NCI-H1092 treated with DMSO at 0.1 percent for 48 hours (cell line): ENCODE data around the gene DNAH12.
"Not testable (repeated sequence)": the region's sequence is repeated elsewhere in the genome, so short reads cannot be mapped to it uniquely, and the experiment has no call there.

Experiments used
- DNase-seq: peaks from one replicate; lab custom pipeline; 2025; lab: John Stamatoyannopoulos, UW

Gene DNAH12

DNA sequence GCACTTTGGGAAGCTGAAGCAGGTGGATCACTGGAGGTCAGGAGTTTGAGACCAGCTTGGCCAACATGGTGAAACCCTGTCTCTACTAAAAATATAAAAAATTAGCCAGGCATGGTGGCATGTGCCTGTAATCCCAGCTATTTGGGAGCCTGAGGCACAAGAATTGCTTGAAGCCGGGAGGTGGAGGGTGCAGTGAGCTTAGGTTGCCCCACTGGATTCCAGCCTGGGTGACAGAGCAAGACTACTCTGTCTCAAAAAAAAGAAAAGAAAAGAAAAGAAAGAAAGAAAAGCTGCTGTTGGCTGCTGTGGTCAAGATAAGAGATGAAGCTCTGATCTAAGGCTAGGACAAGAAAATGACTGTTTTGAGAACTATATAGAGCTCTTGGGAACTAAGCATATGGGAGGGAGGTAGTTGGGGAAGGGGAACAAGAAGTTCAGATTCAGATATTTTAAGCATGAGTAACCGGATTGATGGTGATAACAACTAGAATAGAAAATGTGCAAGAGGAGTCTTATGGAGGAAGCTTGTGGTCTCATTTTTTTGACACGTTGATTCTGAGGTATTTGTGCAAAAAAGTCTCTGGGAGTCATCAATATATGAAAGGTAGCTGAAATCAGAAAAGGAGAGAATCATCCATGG lies 25.7 kb downstream of the DNAH12 start:
- DNase-seq = no peak

DNA sequence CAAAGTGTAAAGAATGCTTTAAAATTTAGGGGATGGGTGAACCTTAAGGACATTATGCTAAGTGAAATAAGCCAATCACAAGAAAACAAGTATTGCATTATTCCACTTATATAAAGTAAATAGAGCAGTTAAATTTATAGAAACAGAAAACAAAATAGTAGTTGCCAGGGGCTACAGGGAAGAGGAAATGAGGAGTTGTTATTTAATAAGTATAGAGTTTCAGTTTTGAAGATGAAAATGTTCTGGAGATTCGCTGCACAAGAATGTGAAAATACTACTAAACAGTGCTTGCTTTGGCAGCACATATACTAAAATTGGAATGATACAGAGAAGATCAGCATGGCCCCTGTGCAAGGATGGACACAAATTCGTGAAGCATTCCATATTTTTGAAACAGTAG lies 32.0 kb downstream of the DNAH12 start:
- no peak for DNase-seq

DNA sequence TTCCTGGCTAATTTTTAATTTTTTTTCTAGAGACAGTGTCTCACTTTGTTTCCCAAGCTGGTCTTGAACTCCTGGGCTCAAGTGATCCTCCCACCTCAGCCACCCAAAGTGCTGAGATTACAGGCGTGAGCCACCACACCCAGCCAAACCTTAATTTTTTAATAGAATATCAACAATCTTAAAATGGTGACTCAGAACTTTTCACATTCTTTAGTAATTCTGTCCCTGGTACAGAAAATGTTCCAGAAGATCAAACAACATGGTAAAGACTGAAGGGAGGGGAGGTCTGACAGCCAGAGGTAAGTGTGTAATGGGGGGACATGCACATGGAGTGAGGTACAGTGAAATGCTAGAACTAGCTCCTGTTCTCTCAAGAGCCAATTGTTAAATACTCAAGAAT lies 38.2 kb downstream of the DNAH12 start:
- DNase-seq = no peak

DNA sequence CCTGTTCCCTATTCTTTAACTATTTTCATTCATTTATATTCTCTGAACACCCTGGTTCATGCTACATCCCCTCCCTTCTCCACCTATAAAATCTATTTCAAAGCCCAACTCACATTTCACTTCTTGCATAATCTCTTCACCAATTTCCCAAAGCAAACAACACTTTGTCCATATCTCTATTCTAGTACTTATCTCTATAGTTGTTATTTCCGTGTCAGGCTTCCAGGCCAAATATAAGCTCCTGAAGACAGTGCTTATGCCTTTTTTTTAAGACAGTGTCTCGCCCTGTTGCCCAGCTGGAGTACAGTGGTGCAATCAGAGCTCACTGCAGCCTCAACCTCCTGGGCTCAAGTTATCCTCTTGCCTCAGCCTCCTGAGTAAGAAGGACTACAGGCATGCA lies 43.6 kb downstream of the DNAH12 start:
- no peak for DNase-seq

DNA sequence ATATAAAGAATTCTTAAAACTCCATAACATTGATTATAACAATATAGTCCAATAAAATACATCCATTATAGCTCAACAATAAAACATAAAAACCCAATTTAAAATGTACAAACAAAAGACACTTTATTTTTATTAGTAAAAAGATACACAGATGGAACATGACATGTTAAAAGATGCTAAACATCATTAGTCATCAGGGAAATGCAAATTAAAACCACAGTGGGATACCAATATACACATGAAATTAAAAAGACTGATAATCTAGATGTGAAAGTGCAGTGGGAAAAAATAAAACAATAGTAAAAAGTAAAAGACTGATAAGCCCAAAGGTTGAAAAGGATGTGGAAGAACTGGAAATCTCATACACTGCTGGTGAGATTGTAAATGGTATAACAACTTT lies 46.2 kb downstream of the DNAH12 start:
- no peak for DNase-seq

DNA sequence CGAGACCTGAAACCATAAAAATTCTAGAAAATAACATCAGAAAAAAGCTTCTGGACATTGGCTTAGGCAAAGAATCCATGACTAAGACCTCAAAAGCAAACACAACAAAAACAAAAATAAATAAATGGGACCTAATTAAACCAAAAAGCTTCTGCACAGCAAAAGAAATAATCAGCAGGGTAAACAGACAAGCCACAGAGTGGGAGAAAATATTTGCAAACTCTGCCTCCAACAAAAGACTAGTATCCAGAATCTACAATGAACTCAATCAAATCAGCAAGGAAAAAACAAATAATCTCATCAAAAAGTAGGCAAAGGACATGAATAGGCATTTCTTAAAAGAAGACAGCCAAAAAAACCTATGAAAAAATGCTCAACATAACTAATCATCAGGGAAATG lies 59.6 kb downstream of the DNAH12 start:
- no peak for DNase-seq

DNA sequence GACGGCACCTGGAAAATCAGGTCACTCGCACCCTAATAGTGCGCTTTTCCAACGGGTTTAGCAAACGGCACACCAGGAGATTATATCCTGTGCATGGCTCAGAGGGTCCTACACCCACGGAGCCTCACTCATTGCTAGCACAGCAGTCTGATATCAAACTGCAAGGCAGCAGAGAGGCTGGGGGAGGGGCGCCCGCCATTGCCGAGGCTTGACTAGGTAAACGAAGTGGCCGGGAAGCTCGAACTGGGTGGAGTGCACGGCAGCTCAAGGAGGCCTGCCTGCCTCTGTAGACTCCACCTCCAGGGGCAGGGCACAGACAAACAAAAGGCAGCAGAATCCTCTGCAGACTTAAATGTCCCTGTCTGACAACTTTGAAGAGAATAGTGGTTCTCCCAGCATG lies 67.0 kb downstream of the DNAH12 start:
- not testable (repeated sequence) for DNase-seq

DNA sequence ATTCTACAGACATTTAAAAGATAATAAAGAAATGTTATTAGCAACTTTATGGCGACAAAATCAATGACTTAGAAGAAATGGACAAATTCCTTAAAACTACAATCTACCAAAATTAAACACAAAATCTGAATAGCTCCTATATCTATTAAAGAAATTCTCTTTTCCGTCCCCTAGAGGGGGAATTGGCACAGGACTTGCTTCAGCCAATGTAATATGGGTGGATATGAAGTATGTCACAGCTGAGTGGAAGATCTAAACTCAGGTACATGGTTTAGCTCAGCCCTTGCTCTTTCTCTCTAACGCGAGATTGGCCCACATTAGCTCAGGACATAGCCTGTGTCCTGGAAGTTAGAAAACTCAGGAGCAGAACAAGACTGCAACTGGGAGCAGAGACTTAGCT lies 79.3 kb downstream of the DNAH12 start:
- no peak for DNase-seq

DNA sequence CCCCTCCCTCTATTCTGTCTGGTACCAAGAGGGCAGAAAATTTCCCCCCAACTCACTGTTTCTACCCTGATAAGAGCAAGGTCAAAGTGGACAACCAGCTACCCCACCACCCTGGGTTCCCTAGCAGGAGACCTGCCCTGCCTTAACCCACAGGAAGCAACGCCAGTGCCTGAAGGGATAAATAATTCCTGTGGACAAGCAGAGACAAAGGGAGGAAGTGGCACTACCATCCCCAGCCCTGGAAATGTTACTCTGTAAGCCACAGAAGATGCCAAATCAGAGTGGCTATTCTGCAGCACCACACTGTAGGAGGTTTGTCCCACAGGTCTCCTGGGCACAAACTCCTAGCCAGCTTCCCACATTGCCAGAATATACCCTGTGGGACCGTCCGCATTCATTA lies 80.1 kb downstream of the DNAH12 start:
- DNase-seq = no peak

DNA sequence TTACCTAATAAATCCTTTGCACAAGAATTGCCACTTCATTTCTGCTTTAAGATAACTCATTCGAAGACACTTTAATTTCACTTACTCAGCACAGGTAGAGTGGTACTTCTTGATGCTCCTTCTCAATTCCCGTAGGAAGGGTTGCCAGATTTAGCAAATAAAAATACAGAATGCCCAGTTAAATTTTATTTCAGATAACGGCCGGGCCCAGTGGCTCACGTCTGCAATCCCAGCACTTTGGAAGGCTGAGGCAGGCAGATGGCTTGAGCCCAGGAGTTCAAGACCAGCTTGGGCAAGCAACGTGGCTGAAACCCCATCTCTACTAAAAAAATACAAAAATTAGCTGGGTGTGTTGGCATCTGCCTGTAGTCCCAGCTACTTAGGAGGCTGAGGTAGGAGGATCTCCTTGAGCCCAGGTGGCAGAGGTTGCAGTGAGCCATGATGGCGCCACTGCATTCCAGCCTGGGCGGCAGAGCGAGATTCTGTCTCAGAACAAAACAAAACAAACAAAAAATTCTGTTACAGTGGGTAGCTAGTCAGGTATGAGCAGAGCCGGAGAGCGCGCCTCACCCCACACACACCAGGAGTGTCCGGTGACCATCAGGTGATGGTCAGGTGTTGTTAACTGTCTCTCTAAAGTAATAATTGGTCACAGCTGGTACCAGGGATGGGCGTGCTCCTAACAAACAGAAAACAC lies 92.8 kb downstream of the DNAH12 start:
- no peak for DNase-seq

DNA sequence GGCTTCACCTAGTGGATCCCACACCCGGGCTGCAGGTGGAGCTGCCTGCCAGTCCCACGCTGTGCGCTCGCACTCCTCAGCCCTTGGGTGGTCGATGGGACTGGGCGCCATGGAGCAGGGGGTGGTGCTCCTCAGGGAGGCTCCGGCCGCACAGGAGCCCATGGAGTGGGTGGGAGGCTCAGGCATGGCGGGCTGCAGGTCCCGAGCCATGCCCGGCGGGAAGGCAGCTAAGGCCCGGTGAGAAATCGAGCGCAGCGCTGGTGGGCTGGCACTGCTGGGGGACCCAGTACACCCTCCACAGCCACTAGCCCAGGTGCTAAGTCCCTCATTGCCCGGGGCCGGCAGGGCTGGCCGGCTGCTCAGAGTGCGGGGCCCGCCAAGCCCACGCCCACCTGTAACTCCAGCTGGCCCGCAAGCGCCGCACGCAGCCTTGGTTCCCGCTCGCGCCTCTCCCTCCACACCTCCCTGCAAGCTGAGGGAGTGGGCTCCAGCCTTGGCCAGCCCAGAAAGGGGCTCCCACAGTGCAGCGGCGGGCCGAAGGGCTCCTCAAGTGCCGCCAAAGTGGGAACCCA lies 94.8 kb downstream of the DNAH12 start:
- DNase-seq = not testable (repeated sequence)

DNA sequence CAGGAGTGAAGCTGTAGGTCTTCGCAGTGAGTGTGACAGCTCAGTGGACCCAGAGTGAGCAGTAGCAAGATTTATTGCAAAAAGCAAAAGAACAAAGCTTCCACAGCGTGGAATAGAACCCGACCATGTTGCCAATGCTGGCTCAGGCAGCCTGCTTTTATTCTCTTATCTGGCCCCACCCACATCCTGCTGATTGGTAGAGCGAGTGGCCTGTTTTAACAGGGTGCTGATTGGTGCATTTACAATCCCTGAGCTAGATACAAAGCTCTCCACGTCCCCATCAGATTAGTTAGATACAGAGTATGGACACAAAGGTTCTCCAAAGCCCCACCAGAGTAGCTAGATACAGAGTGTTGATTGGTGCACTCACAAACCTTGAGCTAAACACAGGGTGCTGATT lies 95.7 kb downstream of the DNAH12 start:
- not testable (repeated sequence) for DNase-seq

DNA sequence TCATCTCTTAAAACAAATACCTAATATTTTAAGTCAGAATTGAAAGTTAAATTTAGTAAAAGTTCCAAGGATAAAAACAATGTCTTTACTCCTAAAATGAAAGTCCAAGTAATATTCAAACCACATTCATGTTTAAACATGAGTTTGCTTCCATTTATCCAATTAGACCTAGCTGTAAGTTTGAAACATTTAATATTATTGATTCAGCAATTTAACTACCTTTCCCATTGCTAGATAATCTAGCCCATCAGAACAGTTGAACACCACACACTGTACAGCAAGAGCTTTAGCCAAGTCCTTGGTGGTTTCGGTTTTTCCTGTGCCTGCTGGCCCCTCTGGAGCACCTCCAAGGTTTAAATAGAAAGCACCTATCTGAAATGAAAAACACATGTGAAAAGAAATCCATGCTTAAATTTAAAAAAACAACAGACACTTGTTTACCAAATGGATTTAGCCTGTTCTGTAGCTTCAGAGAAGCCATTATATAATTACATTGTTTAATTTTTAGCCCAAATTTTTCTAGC lies 97.8 kb downstream of the DNAH12 start:
- no peak for DNase-seq

DNA sequence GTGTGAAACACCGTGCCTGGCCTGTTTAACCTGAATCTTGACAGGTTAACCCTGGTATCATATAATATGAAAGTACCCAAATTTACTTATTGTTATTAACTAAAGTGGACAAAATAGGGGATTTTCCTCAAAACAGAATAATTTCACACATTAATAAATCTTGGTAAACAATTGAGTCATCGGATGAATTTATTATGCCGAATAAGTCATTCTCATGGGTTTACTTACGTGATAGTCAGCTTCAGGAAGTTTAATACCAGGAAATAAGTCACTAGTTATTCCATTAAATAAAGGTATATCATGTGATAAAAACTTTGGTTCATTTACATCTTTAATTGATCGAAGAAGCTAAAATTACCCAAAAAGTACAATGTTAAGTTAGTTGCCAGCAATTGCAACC lies 99.7 kb downstream of the DNAH12 start:
- DNase-seq = no peak

DNA sequence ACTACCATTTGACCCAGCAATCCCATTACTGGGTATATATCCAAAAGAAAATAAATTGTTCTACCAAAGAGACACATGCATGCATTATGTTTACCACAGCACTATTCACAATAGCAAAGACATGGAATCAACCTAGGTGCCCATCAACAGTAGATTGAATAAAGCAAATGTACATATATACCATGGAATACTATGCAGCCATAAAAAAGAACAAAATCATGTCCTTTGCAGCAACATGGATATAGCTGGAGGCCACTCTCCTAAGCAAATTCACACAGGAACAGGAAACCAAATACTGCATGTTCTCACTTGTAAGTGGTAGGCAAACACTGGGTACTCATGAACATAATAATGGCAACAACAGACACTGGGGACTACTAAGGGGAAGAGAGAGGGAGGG lies 104.0 kb downstream of the DNAH12 start:
- DNase-seq = not testable (repeated sequence)

DNA sequence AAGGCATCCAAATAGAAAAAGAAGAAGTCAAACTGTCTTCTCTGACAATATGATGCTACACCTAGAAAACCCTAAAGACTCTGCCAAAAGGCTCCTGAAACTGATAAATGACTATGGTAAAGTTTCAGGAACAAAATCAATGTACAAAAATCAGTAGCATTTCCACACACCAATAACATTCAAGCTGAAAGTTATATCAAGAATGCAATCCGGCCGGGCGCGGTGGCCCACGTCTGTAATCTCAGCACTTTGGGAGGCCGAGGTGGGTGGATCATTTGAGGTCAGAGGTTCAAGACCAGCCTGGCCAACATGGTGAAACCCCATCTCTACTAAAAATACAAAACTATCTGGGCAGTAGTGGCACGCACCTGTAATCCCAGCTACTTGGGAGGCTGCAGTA lies 105.7 kb downstream of the DNAH12 start:
- DNase-seq = not testable (repeated sequence)

DNA sequence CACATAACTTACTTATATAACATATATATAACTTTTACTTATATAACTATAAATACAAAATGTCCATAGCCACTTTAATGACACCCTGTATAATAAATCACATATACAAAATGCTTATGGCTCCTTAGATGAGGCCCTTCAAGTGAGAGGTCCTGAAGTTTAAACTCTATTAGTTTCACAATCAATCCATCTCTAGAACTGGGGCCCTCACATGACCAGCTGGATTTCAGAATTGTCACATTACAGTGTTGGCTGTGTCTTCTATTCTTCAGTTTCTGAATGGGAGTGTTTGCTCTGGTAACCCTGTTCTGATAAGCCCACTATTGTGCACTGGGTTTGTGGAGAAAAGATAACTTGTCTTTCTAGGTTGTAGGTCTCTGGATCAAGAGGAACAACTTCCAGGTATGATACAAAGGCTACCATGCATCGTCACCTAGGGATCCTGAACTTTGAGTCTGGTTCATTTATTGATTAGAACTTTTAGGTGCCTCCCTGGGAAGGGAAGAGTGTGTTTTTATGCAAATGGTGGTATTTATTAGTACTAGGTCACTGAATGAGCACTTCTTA lies 107.9 kb downstream of the DNAH12 start:
- no peak for DNase-seq

DNA sequence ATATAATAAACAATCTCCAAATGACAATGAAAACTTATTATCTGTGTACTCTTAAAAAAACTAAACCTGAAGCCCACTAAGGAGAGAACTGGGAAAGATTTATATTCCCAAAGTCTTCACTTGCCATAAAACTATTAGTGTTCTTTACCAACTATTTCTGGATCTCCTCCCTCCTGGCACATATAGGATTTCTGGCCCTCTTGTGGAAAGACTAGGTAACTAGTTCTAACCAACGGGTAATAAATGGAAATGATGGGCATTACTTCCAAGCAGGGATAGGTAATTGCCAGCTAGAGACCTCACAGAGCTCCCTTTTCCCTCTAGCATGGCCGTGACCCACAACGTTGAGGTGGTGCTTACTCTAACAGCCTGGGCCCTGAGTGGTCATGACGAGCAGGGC lies 110.1 kb downstream of the DNAH12 start:
- no peak for DNase-seq

DNA sequence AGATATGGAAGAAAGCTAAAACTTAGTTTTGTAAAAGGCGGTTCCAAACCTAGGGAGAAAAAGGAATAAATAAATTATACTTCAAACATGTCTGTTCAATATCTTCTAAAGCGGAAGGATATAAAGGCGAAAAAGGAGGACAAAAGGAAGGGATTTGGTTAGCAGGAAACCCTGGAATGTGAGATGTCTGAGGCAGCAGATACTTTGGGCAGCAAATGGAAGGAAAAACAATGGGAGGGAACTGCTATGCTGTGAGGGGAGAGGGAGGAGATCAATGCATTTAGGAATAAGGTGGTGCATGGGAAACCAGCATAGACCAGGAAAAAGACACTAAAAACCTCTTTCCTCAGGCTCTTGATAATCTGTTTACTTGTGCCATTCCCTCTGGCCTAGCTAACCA lies 120.8 kb downstream of the DNAH12 start:
- DNase-seq = no peak

DNA sequence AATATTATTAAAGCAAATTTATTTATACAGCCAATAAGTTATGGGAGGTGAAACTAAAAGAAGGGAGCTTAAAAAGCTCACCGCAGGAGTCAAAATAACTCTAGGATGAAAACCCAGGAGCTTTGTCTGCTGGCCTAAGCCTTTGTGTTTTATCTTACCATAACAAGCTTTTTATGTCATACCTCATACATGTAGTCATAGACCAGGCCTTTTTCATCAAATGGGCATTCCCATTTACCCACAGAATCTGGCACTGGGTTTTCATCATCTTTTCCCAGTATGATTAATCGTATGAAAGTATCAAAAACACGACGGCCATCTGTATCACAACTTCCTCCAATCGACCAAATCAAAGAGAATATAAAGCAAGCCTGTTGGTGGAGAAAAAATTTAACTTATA lies 122.8 kb downstream of the DNAH12 start:
- DNase-seq = no peak

DNA sequence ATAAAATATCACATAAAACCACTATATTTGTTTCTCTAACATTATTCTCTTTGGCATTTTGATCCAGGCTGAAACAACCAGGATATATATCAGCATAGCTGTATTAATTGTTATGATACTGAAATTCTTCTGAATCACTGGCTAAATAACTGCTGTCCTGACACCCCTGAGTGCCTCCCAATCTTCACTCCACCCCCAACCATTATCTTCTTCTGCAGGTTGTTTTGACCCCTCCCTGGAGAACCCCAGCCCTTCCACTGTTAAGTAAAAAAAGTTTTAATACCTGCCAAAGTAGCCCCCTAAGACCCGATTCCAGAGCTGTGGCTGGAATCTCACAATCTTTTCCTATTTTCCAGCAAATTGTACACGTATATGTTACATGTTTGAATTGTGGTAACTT lies 124.1 kb downstream of the DNAH12 start:
- DNase-seq = no peak

DNA sequence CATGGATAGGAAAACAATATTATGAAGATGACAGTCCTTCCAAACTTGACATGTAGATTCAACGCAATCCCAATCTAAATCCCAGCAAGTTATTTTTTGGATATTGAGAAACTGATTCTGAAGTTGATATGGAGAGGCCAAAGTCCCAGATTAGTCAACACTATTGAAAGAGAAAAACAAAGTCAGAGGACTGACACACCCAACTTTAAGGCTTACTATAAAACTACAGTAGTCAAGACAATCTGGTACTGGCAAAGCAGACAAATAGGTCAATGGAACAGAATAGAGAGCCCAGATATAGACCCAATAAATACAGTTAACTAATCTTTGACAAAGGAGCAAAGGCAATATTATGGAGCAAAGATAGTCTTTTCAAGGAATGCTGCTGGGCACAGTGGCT lies 132.4 kb downstream of the DNAH12 start:
- DNase-seq = no peak

DNA sequence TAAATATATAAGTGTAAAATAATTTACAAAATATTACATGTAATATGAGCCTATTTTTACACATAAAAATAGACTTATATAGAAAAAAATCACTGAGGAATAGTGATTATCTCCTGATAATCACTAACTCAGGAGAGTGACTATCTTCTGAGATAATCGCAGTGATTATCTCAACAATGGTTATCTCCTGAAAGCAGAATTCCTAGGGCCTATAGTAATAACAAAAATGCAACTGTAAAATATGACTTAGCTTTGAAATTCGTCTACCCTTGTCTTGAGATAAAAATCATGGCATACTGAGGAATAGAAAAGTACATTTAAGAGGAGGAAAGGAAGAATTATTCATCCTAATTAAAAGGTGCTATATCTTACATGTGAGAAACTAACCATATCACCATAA lies 134.7 kb downstream of the DNAH12 start:
- no peak for DNase-seq
